Kidney (tissue), 14 donors: ENCODE measurements around the gene ZSWIM8. TPM values are rescaled to one million over a fixed set of nuclear protein-coding genes. Genes with fewer than 3 reads are reported as not detected.
"Not testable (repeated sequence)": the region's sequence is repeated elsewhere in the genome, so short reads cannot be mapped to it uniquely, and the experiment has no call there.

Source experiments
- DNase-seq, 5 donors: peaks; one replicate each; pipeline ENCODE4 v3.0.0-alpha.2; 2013 to 2020
- FAIRE-seq: peaks from 2 replicates; lab custom pipeline; 2012; peaks lifted over from hg19 to GRCh38; lab: Jason Lieb, UNC
- H3K27ac ChIP-seq, 2 donors: one replicate each; pipeline ENCODE4 v1.7.0; 2013; ENCODE audit warnings: low read depth in 2 of 2, low read length in 2 of 2, inconsistent platforms in 1 of 2
- H3K27me3 ChIP-seq: one replicate; pipeline ENCODE4 v1.7.1; 2013; ENCODE audit warnings: low read length, inconsistent platforms; ENCODE audit not compliant: control insufficient read depth, insufficient read depth
- H3K36me3 ChIP-seq, 3 donors: one replicate each; pipeline versions ENCODE4 v1.7.0 to v1.7.1; 2013; ENCODE audit warnings: low read length in 3 of 3, control low read depth in 1 of 3, inconsistent platforms in 1 of 3; ENCODE audit not compliant: insufficient read depth in 3 of 3, control insufficient read depth in 2 of 3
- H3K4me1 ChIP-seq, 3 donors: one replicate each; pipeline versions ENCODE4 v1.7.0 to v1.7.1; 2013; ENCODE audit warnings: low read length in 3 of 3, inconsistent platforms in 1 of 3, low read depth in 1 of 3; ENCODE audit not compliant: control insufficient read depth in 2 of 3, insufficient read depth in 2 of 3
- H3K4me3 ChIP-seq, 3 donors: one replicate each; pipeline versions ENCODE4 v1.7.0 to v1.8.1; 2013; ENCODE audit warnings: low read length in 3 of 3, control low read depth in 1 of 3, inconsistent platforms in 1 of 3
- H3K9ac ChIP-seq, 3 donors: one replicate each; pipeline versions ENCODE4 v1.7.0 to v1.7.1; 2013; ENCODE audit warnings: low read length in 3 of 3, control low read depth in 1 of 3, inconsistent platforms in 1 of 3
- H3K9me3 ChIP-seq, 3 donors: one replicate each; pipeline versions ENCODE4 v1.7.0 to v1.7.1; 2013; ENCODE audit warnings: low read length in 3 of 3, control low read depth in 1 of 3, inconsistent platforms in 1 of 3; ENCODE audit not compliant: control insufficient read depth in 2 of 3, insufficient read depth in 1 of 3
- CTCF ChIP-seq: IDR thresholded peaks from 3 replicates; pipeline ENCODE4 v1.5.1; 2012; ENCODE audit warnings: mild to moderate bottlenecking, moderate library complexity, borderline replicate concordance; ENCODE audit not compliant: insufficient read depth; ENCODE audit errors: extremely low read depth
- intact Hi-C: fragments of 100-400 bp; cut with DNase I; formaldehyde crosslinking; loops from one replicate; pipeline ENCODE4 v1.11.1; 2022
- polyA plus RNA-seq: library from polyadenylated mRNA; stranded (reverse); fragments of 350-450 nt; fragmentation: Illumina TruSeq; extraction: RNeasy Lipid Tissue Mini Kit (QIAGEN cat#74804); gene quantifications from one replicate; pipeline ENCODE4 v1.2.3, GENCODE V29; 2014; ENCODE audit warnings: low read depth, low replicate concordance; ENCODE audit not compliant: insufficient read depth
- total RNA-seq: library from RNA; stranded (reverse); fragmentation: NEBNext Ultra II Directional; extraction: Animal tissue kit (Norgen Biotek cat#: 25700); gene quantifications from one replicate; pipeline ENCODE4 v1.2.1, GENCODE V29; 2021
- donor health status: control.
- donor health status: control.
- donor health status: control.
- donor health status: control.
- donor health status: control.
- donor health status: DM: yes; HTN: yes; CAD: no.
- donor health status: Normal renal cell carcinoma (clear cell type).

ZSWIM8 gene
- total and polyA plus RNA-seq, 2 donors from 2014 or later: 91.8 to 96.7 TPM

GRCh38 chr10:73827346-73828089 is 42.1 kb downstream of the ZSWIM8 start:
- H3K9ac ChIP-seq: no peak overlapping the region
- no peak overlapping the region for H3K27ac ChIP-seq
- no peak overlapping the region for H3K4me3 ChIP-seq
- no peak for TF ChIP-seq CTCF
- intact Hi-C loops: no loop called here
- H3K27me3 ChIP-seq: no peaks in the 10 kb centered on the region
- DNase-seq (no peak), FAIRE-seq (no peak)
- peaks cover 0 to 14% (median 9%) of the 10 kb centered on the region in 3 donors for H3K36me3 ChIP-seq
- H3K9me3 ChIP-seq: no peaks in the 10 kb centered on the region
- H3K4me1 ChIP-seq: no peaks in the 10 kb centered on the region

GRCh38 chr10:73828161-73828560 is 42.8 kb downstream of the ZSWIM8 start:
- Histone ChIP-seq H3K9me3 (no peaks in the 10 kb centered on the region), H3K9ac (no peak overlapping the region), H3K27ac (no peak overlapping the region), H3K27me3 (no peaks in the 10 kb centered on the region), H3K4me1 (no peaks in the 10 kb centered on the region), H3K36me3 (peaks cover 0 to 14% (median 9%) of the 10 kb centered on the region in 3 donors), H3K4me3 (no peak overlapping the region)
- no peak for TF ChIP-seq CTCF
- FAIRE-seq (no peak), DNase-seq (peak in 1 of 5 donors; percentile 50)
- intact Hi-C loops: no loop called here

GRCh38 chr10:73829090-73829489 is 43.7 kb downstream of the ZSWIM8 start:
- H3K4me3 ChIP-seq, DNase-seq, H3K36me3 ChIP-seq, H3K9me3 ChIP-seq, FAIRE-seq, H3K9ac ChIP-seq, intact Hi-C loops, H3K27ac ChIP-seq, H3K4me1 ChIP-seq, H3K27me3 ChIP-seq: not testable (repeated sequence)

DNA sequence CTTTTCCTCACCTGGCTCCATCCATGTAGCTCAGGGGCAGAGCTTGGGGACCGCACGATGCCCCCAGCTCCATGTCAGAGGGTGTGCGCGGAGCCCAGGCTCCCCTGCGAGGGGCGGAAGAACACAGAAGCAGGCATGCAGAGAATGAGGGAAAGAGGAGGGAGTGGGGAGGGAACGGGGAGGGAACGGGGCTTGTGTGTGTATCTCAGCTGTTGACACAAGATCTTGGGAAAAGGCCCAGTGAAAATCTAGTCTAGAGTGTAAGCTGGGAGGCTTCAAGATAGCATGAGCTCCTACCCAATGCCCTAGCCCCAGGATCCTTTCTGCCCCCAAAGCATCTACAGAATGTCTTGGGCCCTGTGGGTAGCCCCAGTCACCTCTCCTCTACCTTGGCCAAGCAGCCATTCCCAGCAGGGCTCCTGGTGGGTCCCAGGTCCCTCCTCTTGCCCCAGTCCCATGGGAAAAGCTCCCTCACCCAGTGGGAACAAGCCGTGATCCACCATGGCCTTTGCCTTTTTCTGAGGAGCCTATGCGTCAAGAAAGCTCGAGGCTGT is 51.1 kb downstream of the ZSWIM8 start:
- no peak for TF ChIP-seq CTCF
- Histone ChIP-seq H3K27me3 (no peaks in the 10 kb centered on the region), H3K27ac (no peak overlapping the region), H3K36me3 (peaks cover 0 to 28% (median 6%) of the 10 kb centered on the region in 3 donors), H3K9me3 (no peaks in the 10 kb centered on the region), H3K4me3 (no peak overlapping the region), H3K4me1 (no peaks in the 10 kb centered on the region), H3K9ac (no peak overlapping the region)
- FAIRE-seq: no peak
- intact Hi-C loops: no loop called here
- no peak for DNase-seq
